ENCODE measurements around the gene GABRG3. TPM values are rescaled to one million over a fixed set of nuclear protein-coding genes. Genes with fewer than 3 reads are reported as not detected.

Gene GABRG3
- total and polyA plus RNA-seq, 2 of the 4 experiments (the other 2 are of a cell fraction) = not detected

- Histone ChIP-seq H2BK20ac (ENCODE audit: low read depth, low read length) (no peak overlapping the region), H3K18ac (ENCODE audit: low read depth, low read length) (no peak overlapping the region), H2AK5ac (ENCODE audit: low read depth, low read length) (no peak overlapping the region), H3K27ac (ENCODE audit: insufficient read depth, low read length) (no peak overlapping the region), H3K9me1 (ENCODE audit: insufficient read depth, low read length) (no peaks in the 10 kb centered on the region), H3K9ac (ENCODE audit: low read depth, low read length) (no peak overlapping the region), H3K4me2 (ENCODE audit: low read depth, low read length) (no peak overlapping the region), H3K4me1 (ENCODE audit: control insufficient read depth, insufficient read depth, low read length) (no peaks in the 10 kb centered on the region), H2BK15ac (ENCODE audit: low read depth, low read length) (no peak overlapping the region), H2AK9ac (replicated peaks; ENCODE audit: low read depth, low read length, poor library complexity) (no peak overlapping the region), H2AFZ (replicated peaks; ENCODE audit: low read length, poor library complexity) (no peak overlapping the region), H3K79me1 (ENCODE audit: low read depth in 1 of 2, low read length in 2 of 2) (no peaks in the 10 kb centered on the region), H4K91ac (ENCODE audit: insufficient read depth, low read depth, low read length) (no peak overlapping the region), H4K20me1 (ENCODE audit: insufficient read depth, low read length) (no peaks in the 10 kb centered on the region), H3K4ac (ENCODE audit: low read depth, low read length) (no peak overlapping the region), H3K23ac (ENCODE audit: low read depth, low read length) (no peak overlapping the region), H3K14ac (replicated peaks; ENCODE audit: low read depth, low read length) (no peak overlapping the region), H3K36me3 (ENCODE audit: control insufficient read depth, insufficient read depth, low read length) (no peaks in the 10 kb centered on the region), H4K5ac (ENCODE audit: low read depth, low read length) (no peak overlapping the region), H4K8ac (ENCODE audit: low read depth in 2 of 2, low read length in 2 of 2) (no peak overlapping the region), H3K4me3 (ENCODE audit: insufficient read depth, low read depth, low read length) (no peak overlapping the region), H3K9me3 (ENCODE audit: control insufficient read depth, insufficient read depth, low read length) (peaks cover 19% of the 10 kb centered on the region), H2BK120ac (ENCODE audit: low read depth, low read length) (no peak overlapping the region), H3K27me3 (ENCODE audit: control insufficient read depth, insufficient read depth, low read length) (no peaks in the 10 kb centered on the region), H3K56ac (ENCODE audit: extremely low read depth, insufficient read depth, low read length) (no peak overlapping the region), H2BK5ac (ENCODE audit: low read depth, low read length, poor library complexity, severe bottlenecking) (no peak overlapping the region)
- DNase-seq = no peak
- intact Hi-C loops (cut with micrococcal nuclease) = no loop called here
- BruUV-seq (replicated peaks) = no TSS peak
- dilution Hi-C loops (cut with HindIII; ENCODE audit: low sequenced_read_pairs, unreplicated experiment) = no loop called here
- no CpG with 5 or more reads among the region's 3 CpGs for WGBS, 2 experiments (ENCODE audit: extremely low coverage in 2 of 2, insufficient read length in 1 of 2)
- ChIA-PET CTCF (no interaction called here), POLR2A (ENCODE audit: unreplicated experiment) (no interaction called here)
- no peak for ATAC-seq (ENCODE audit: low read depth)
- no peak for TF ChIP-seq USF2 (IDR thresholded peaks at IDR 0.05; ENCODE audit: low read depth, low read length)
- no peak for TF ChIP-seq BHLHE40 (IDR thresholded peaks at IDR 0.05; ENCODE audit: low read depth, low read length)
- no peak for TF ChIP-seq RFX5 (IDR thresholded peaks at IDR 0.05; ENCODE audit: low read depth, low read length)
- TF ChIP-seq RCOR1 (IDR thresholded peaks at IDR 0.05; ENCODE audit: insufficient replicate concordance, low read length) = no peak
- no peak for TF ChIP-seq FOS (IDR thresholded peaks at IDR 0.05; ENCODE audit: low read depth, low read length)
- TF ChIP-seq MXI1 (IDR thresholded peaks at IDR 0.05; ENCODE audit: borderline replicate concordance, low read depth, low read length) = no peak
- TF ChIP-seq CHD1 (IDR thresholded peaks at IDR 0.05; ENCODE audit: low read depth, low read length) = no peak
- no peak for TF ChIP-seq POLR2A (IDR thresholded peaks at IDR 0.05; ENCODE audit: low read depth, low read length)
- no peak for TF ChIP-seq MAZ (IDR thresholded peaks at IDR 0.05; ENCODE audit: borderline replicate concordance, low read depth, low read length)
- no peak for TF ChIP-seq ELK1 (IDR thresholded peaks at IDR 0.05; ENCODE audit: borderline replicate concordance, low read depth, low read length)
- TF ChIP-seq RAD21 (IDR thresholded peaks at IDR 0.05; ENCODE audit: low read length) = no peak
- no peak for TF ChIP-seq NFE2L2 (IDR thresholded peaks at IDR 0.05; ENCODE audit: low read depth, low read length)
- no peak for TF ChIP-seq CEBPB (IDR thresholded peaks at IDR 0.05; ENCODE audit: low read depth, low read length)
- no peak for TF ChIP-seq SMC3 (IDR thresholded peaks at IDR 0.05; ENCODE audit: low read depth, low read length)
- TF ChIP-seq MAFK (IDR thresholded peaks at IDR 0.05; ENCODE audit: low read depth, low read length) = no peak
- TF ChIP-seq CTCF (conservative IDR thresholded peaks at IDR 0.05; ENCODE audit: low read depth, low read length) = no peak
- in situ Hi-C loops (cut with MboI; ENCODE audit: low sequenced_read_pairs) = no loop called here
These were observed 525.0 kb downstream of the GABRG3 start for GRCh38 chr15:27495963-27496459.

Measured in IMR-90 (cell line).